Thyroid gland (tissue), 4 donors: Measurements from ENCODE around the gene BMP2K. TPM values are rescaled to one million over a fixed set of nuclear protein-coding genes. Genes with fewer than 3 reads are reported as not detected.

ENCODE experiments used
- DNase-seq, 2 donors: peaks; one replicate each; pipeline ENCODE4 v3.0.0-alpha.2; 2019
- H3K27ac ChIP-seq, 3 donors: fragments of 200-600 bp; sonication (generic); 1 replicate in 2 of 3; 2 replicates in 1 of 3; pipeline ENCODE4 v1.5.1; 2016 to 2019; ENCODE audit warnings: mild to moderate bottlenecking in 1 of 3, moderate library complexity in 1 of 3
- H3K27me3 ChIP-seq: fragments of 200-600 bp; sonication (generic); one replicate; pipeline ENCODE4 v1.5.1; 2019
- H3K36me3 ChIP-seq, 2 donors: fragments of 200-600 bp; sonication (generic); one replicate each; pipeline ENCODE4 v1.5.1; 2016 to 2019
- H3K4me1 ChIP-seq, 2 donors: fragments of 200-600 bp; sonication (generic); one replicate each; pipeline ENCODE4 v1.5.1; 2017 to 2019
- H3K4me3 ChIP-seq, 3 donors: fragments of 200-600 bp; sonication (generic); replicated peaks in 1 of 3; 1 replicate in 2 of 3; 2 replicates in 1 of 3; pipeline ENCODE4 v1.5.1; 2016; ENCODE audit warnings: mild to moderate bottlenecking in 1 of 3
- H3K9me3 ChIP-seq: fragments of 200-600 bp; sonication (generic); one replicate; pipeline ENCODE4 v1.5.1; 2017
- POLR2A ChIP-seq, 2 donors: fragments of 450-650 bp; IDR thresholded peaks; one replicate each; pipeline ENCODE4 v1.6.1; 2017; ENCODE audit warnings: antibody characterized with exemption in 2 of 2, mild to moderate bottlenecking in 2 of 2, moderate library complexity in 1 of 2
- WGBS, 2 donors: methylation state at CpG; one replicate each; pipeline ENCODE4 v1.1.5; 2017; 5-methylcytosine and 5-hydroxymethylcytosine counted together
- intact Hi-C: fragments of 100-400 bp; cut with DNase I; formaldehyde crosslinking; loops from one replicate; pipeline ENCODE4 v1.15.1; 2023
- total RNA-seq, 4 donors: library from RNA; depleted of rRNA; stranded (reverse); fragments of >200 nt; gene quantifications; one replicate each; pipeline ENCODE4 v1.2.3, GENCODE V29; 2016
- TF ChIP-seq, protein P1 (sequence below), 6 experiments: fragments of 200-600 bp in 3 of 6; fragments of 450-650 bp in 3 of 6; sonication (generic) in 3 of 6; IDR thresholded peaks; one replicate each; pipeline ENCODE4 v1.5.1; 2016 to 2019; ENCODE audit warnings: antibody characterized with exemption in 6 of 6, mild to moderate bottlenecking in 2 of 6, inconsistent platforms in 1 of 6, moderate library complexity in 1 of 6

The BMP2K gene
- total RNA-seq, 4 donors from 2014 or later: 63.8 to 69.2 (median 64.3) TPM

GRCh38 chr4:78763763-78764387 is 12.3 kb upstream of the BMP2K start:
- H3K27me3 ChIP-seq: no peaks in the 10 kb centered on the region
- H3K27ac ChIP-seq: no peak overlapping the region
- no peak overlapping the region for H3K4me3 ChIP-seq
- peaks cover 0 to 5% of the 10 kb centered on the region in 2 donors for H3K4me1 ChIP-seq
- no peaks in the 10 kb centered on the region for H3K9me3 ChIP-seq
- no peak for DNase-seq
- 95% methylated on average over 3 of the region's 3 CpGs for WGBS, 2 donors
- no peaks in the 10 kb centered on the region for H3K36me3 ChIP-seq
- TF ChIP-seq, protein P1, sequence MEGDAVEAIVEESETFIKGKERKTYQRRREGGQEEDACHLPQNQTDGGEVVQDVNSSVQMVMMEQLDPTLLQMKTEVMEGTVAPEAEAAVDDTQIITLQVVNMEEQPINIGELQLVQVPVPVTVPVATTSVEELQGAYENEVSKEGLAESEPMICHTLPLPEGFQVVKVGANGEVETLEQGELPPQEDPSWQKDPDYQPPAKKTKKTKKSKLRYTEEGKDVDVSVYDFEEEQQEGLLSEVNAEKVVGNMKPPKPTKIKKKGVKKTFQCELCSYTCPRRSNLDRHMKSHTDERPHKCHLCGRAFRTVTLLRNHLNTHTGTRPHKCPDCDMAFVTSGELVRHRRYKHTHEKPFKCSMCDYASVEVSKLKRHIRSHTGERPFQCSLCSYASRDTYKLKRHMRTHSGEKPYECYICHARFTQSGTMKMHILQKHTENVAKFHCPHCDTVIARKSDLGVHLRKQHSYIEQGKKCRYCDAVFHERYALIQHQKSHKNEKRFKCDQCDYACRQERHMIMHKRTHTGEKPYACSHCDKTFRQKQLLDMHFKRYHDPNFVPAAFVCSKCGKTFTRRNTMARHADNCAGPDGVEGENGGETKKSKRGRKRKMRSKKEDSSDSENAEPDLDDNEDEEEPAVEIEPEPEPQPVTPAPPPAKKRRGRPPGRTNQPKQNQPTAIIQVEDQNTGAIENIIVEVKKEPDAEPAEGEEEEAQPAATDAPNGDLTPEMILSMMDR (IDR thresholded peaks at IDR 0.05): no peak
- TF ChIP-seq POLR2A (IDR thresholded peaks at IDR 0.05): no peak
- intact Hi-C loops: no loop called here

DNA sequence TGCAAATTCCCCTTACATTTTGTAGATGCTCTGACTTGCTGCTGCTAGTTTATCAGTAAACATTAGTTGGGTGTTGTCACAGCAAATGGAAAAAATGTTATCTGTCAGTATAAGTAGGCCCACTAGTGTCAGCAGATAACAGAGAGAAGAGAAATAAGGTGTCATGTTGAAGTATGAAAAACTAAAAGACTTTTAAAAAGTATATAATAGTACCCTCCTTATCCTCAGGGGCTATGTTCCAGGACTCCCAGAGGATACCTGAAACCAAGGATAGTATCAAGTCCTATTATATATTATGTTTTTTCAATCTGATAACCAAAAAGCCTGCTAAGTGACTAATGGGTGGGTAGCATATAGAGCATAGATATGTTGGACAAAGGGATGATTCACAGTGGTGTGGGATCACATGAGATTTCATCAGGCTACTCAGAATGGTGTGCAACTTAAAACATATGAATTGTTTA is 11.6 kb upstream of the BMP2K start:
- H3K4me3 ChIP-seq: no peak overlapping the region
- H3K27me3 ChIP-seq: no peaks in the 10 kb centered on the region
- TF ChIP-seq POLR2A (IDR thresholded peaks at IDR 0.05): no peak
- TF ChIP-seq, protein P1 (IDR thresholded peaks at IDR 0.05): no peak
- peaks cover 0 to 5% of the 10 kb centered on the region in 2 donors for H3K4me1 ChIP-seq
- H3K36me3 ChIP-seq: no peaks in the 10 kb centered on the region
- H3K27ac ChIP-seq: no peak overlapping the region
- DNase-seq: no peak
- intact Hi-C loops: no loop called here
- H3K9me3 ChIP-seq: no peaks in the 10 kb centered on the region

DNA sequence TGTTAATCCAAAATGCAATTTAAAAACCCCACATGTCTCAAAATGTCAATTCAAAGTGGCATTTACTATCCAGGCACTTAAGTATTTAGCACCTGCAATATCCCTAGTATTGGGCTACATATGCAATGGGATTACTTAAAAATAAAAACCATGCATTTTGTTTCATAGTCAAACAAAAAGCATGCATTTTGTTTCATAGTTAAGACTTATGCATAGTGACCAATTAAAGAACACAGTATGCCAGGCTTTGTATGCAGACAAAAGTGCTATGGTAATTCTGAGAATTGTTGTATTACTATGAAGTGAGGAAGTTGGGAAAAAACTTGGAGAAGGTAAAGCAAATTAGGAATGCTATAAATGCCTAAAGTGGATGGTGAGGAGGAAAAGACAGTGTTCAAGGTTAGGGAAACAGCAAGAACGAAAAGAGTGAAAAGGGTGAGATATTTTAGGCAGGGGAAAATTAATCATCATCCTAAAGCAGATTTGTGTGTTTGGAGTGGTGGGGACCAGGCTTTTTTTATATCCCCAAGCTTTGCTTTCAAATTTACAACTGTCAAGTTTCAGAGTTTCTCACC is 10.6 kb upstream of the BMP2K start:
- Histone ChIP-seq H3K4me1 (peaks cover 0 to 5% of the 10 kb centered on the region in 2 donors), H3K9me3 (no peaks in the 10 kb centered on the region), H3K27me3 (no peaks in the 10 kb centered on the region), H3K4me3 (no peak overlapping the region), H3K36me3 (no peaks in the 10 kb centered on the region), H3K27ac (no peak overlapping the region)
- TF ChIP-seq, protein P1 (IDR thresholded peaks at IDR 0.05): no peak
- no peak for TF ChIP-seq POLR2A (IDR thresholded peaks at IDR 0.05)
- WGBS, 2 donors: 56 to 70% methylated on average over 1 of the region's 1 CpG
- no peak for DNase-seq
- intact Hi-C loops: no loop called here

GRCh38 chr4:78766026-78766425 is 10.1 kb upstream of the BMP2K start:
- no peak for TF ChIP-seq POLR2A (IDR thresholded peaks at IDR 0.05)
- TF ChIP-seq, protein P1 (IDR thresholded peaks at IDR 0.05): no peak
- 33 to 52% methylated on average over 3 of the region's 3 CpGs for WGBS, 2 donors

DNA sequence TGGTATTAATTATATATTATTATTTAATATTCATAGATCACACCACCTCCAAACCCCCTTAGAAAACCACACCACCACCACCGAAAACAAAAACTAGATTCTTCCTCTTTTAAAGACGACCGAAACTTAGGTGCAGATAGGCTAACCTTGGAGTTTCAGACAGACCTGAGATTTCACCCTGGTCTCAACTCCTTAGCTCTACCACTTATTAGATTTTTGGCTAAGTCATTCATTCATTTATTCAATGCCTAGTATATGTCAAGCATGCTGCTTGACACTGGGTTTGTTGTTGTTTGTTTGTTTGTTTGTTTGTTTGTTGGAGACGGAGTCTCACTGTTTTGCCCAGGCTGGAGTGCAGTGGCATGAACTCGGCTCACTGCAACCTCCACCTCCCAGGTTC is 9.5 kb upstream of the BMP2K start:
- WGBS, 2 donors: 88 to 94% methylated on average over 5 of the region's 5 CpGs
- Histone ChIP-seq H3K36me3 (no peaks in the 10 kb centered on the region), H3K9me3 (no peaks in the 10 kb centered on the region), H3K4me3 (no peak overlapping the region), H3K4me1 (peaks cover 0 to 5% of the 10 kb centered on the region in 2 donors), H3K27me3 (no peaks in the 10 kb centered on the region), H3K27ac (no peak overlapping the region)
- intact Hi-C loops: no loop called here
- no peak for DNase-seq
- TF ChIP-seq POLR2A (IDR thresholded peaks at IDR 0.05): no peak
- TF ChIP-seq, protein P1 (IDR thresholded peaks at IDR 0.05): no peak

More at GRCh38 chr4:78766026-78766425, 10.1 kb upstream of the BMP2K start:
- Histone ChIP-seq H3K4me1 (peaks cover 0 to 5% of the 10 kb centered on the region in 2 donors), H3K9me3 (no peaks in the 10 kb centered on the region), H3K36me3 (no peaks in the 10 kb centered on the region), H3K27ac (no peak overlapping the region), H3K27me3 (no peaks in the 10 kb centered on the region), H3K4me3 (no peak overlapping the region)
- intact Hi-C loops: no loop called here
- DNase-seq: no peak
